ENCODE results near the gene SEH1L.
"Not testable (repeated sequence)": the region's sequence is repeated elsewhere in the genome, so short reads cannot be mapped to it uniquely, and the experiment has no call there.

Gene SEH1L

DNA sequence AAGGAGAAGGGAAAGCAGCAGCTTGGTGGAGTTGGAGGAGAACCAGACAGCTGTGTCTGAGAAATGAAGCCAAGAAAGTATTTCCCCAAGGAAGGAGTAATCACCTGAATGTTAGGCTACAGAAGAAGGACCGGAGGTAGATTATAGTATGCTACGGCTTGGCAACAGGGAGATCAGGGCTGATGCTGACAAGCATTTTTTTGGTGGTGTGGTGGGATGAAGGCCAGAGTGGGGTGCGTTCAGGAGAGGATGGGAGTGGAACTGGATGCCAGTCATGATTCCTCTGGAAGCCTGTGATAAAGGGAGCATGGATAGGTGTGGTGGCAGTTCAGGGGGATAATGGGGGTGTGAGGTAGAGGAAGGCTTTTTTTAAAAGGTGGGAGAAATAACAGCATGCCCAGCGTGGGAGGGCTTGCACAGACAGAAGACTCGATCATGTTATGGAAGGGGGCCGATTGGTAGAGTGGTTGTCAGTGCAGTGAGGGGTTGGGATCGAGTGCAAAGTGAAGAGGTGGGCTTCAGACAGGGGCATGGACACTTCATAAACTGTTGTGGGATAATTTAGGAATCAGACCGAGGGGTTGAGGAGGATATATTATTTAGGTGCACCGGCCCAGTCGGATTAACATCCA, 49.0 kb downstream of the SEH1L start:
- DNase-seq = no peak

DNA sequence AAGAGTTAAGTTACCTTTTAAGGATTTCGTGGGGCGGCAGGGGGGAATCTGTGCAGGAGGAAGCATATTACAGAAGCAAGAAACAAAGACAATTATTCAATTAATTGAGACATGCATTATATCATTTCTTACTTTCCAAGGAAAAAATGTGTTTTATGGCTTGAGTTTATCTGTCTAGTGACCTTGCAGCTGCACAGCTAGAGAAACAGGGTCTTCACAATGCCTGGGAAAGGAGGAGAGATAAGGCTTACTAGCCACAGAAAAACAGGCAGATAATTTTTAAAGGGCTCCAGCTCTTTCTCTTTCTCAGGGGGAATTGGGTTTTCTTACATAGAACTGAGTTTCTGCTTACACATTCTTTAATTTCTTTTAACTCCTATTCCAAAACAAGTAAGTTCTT, 49.5 kb downstream of the SEH1L start:
- DNase-seq = not testable (repeated sequence)

DNA sequence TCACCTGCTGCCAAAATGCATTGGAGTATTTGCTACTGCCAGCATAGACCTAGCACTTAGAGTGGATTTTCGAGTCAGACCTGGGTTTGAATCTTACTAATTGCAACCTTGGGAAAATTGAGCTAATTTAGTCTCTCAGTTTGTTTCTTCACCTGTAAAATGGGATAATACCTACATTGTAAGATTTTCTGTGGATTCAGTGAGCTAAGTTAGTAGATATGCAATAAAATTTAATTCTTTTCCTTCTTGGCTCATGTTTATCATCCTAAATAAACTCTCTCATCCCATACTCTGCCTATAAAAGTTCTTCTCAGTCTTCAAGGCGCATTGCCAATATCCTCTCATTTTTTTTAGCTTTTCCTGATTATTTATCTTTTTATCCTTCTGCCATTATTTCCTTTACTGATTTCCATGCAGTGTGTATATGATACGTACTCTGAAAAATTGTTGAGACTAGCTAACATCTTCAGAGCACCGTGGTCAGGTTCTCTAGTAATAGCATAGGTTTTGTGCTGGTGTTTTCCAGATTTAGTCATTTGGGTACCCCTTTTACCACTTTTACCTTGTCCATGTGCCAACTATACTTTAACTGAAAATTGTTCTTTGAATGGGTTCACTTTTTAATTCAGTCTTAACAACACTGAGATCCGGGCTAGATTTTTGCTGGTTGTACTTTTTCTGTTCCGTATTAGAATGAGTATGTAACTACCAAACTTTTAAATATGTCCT, 50.7 kb downstream of the SEH1L start:
- DNase-seq = no peak

- DNase-seq = peak; percentile 39
These were observed 55.7 kb downstream of the SEH1L start for GRCh38 chr18:13003466-13003896.

DNA sequence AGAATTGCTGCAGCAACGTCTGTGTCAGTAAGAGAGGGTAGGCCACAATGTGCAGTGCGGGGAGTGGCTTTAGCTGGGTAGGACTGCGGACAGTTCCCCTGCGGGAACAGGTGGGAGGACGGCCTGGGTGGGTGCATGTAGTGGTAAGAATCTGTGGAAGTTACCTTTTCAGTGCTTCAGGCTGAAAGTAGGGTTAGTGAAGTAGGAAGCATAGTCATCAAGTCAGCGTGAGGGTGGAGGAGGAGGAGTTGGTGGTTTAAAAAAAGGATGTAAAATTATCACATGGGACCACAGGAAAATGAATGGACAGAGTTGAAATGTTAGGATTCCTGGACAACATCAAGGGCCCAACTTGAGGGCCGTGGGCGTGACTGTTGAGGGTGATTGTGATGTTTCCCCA, 56.6 kb downstream of the SEH1L start:
- DNase-seq = no peak

- DNase-seq = no peak
These were observed 57.5 kb downstream of the SEH1L start for GRCh38 chr18:13005289-13005688.

- no peak for DNase-seq
These were observed 58.9 kb downstream of the SEH1L start for GRCh38 chr18:13006531-13007247.

GRCh38 chr18:13007248-13007560, 59.4 kb downstream of the SEH1L start:
- no peak for DNase-seq

- no peak for DNase-seq
These were observed 63.9 kb downstream of the SEH1L start for GRCh38 chr18:13011719-13012118.

DNA sequence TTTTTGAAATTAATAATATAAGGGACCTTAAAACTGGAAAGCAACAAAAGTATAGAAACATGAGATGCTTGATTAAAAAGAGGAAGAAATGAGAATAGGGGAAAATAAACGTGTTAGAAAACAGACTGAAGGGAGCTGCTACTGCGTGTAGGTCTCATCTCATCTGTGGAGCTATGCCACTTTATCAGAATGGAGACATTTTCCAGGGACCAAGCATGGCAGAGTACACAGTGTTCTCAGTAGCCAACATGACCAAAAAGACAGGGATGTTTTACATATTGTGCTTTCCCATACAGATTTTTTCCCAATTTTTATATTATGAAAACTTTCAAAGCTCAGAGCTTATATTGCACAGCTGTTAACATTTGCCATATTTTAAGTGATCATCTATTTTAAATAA, 66.4 kb downstream of the SEH1L start:
- DNase-seq = no peak

- no peak for DNase-seq
These were observed 67.0 kb downstream of the SEH1L start for GRCh38 chr18:13014818-13015217.

DNA sequence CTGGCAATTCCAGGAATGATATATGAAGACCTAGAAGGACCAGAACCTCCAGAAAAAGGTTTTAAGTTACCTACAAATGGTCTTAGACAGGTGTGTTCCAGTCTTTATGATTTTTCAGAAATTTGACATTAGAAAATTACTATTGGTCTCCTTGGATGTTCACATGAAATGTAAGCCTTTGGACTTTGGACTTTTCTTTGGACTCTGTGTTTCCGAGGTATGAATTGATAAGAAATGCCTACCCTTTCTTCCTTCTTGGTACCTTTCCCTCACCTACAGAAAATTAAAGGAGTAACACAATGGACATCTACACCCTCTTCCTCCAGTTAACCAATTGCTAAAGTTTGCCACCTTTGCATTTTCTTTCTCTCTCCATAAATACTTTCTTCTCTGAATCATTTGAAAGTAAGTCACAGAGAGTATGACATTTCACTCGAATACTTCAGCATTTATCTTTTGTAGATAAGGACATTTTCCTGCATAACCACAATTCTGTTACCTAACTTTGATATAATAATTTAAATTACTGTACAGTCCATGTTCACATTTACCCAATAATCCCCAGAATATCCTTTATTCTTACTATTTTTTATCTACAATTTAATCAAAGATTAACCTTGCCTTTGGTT, 69.5 kb downstream of the SEH1L start:
- no peak for DNase-seq

DNA sequence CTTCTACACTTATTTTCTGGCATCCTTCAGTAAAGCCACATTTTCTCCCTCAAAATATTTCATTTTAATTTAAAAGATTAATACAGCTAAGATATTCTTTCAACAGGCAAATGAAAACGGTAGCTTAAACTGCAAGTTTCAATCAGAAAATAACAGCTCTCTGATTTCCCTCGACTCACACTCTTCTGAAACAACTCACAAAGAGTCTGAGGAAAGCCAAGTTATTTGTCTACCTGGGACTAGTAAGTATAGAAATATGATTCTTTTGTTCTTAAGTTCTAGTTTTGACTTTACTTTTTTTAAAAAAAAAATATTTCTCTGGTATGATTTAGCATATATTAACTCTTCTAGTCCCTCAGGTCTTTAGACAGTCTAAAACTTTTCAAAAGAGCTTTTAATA, 70.6 kb downstream of the SEH1L start:
- DNase-seq = no peak

DNA sequence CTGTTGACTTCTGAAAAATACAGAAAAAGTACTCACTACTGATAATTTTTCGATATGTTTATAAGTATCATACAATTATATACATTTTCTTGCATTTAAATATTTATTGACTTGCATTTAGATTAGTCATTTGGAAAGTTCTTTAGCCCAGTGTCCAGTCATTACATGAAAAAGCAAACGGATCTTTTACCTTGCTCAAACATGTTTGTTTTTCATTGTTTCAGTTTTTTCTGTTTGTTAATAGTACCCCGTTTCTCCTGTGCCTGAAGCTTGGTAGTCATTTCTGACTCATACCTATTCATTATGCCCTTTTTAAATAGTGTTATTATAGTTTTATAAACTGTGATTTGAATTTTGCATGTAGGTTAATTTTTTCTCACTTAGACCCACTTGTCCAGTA, 71.5 kb downstream of the SEH1L start:
- DNase-seq = no peak

DNA sequence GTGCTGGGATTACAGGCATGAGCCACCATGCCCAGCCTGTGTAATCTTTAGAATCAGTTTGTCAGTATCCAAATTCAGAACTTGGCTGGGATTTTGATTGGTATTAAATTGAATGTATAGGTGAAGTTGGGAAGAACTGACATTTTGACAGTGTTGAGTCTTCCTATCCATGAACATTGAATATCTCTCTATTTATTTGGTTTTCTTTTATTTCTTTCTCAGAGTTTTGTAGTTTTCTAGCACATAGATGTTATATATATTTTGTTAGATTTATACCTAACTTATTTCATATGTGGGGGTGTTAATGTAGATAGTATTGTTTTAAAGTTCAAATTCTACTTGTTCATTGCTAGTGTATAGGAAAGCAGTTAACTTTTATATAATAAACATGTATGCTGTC, 74.8 kb downstream of the SEH1L start:
- DNase-seq = no peak

GRCh38 chr18:13025233-13025632, 77.4 kb downstream of the SEH1L start:
- no peak for DNase-seq

- DNase-seq = no peak
These were observed 78.9 kb downstream of the SEH1L start for GRCh38 chr18:13026583-13027270.

GRCh38 chr18:13028869-13029268, 81.1 kb downstream of the SEH1L start:
- no peak for DNase-seq

DNA sequence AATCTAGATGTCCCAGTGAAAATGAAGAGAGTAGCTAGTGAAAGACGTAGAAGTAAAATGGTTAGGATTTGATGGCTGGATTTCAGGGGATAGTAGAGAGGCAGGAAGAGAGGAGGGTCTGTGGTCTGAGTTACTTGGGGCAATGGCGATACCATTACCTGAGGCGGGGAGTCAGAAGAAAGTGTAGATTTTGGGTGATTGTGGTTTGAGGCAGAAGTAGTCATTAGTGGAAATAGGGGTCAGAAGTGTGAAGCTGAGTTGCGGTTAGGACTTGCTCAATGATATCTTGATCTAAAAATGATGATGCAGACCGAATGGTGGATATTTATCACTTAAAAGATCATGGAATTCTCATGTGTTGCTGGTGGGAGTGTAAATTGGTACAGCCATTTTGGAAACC, 84.4 kb downstream of the SEH1L start:
- no peak for DNase-seq

DNA sequence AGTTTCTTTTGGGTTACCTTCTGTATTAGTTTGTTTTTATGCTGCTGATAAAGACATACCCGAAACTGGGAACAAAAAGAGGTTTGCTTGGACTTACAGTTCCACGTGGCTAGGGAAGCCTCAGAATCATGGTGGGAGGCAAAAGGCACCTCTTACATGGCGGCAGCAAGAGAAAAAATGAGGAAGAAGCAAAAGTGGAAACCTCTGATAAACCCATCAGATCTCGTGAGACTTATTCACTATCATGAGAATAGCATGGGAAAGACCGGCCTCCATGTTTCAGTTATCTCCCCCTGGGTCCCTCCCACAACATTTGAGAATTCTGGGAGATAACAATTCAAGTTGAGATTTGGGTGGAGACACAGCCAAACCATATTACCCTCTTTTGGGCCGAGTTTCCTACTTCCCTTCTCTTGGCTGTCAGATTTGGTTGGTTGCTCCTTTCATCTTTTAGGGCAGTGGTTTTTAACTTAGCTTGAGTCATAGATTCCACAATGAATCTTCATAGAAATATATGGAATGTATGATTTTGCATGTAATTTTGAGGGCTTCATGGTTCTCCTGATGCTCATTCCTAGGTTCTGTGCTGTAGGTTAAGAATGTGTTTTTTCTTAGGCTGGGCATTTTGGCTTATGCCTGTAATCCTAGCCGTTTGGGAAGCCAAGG, 87.6 kb downstream of the SEH1L start:
- no peak for DNase-seq

- DNase-seq = no peak
These were observed 89.0 kb downstream of the SEH1L start for GRCh38 chr18:13036622-13037320.
